ENCODE data around the gene NF2.

The NF2 gene

DNA sequence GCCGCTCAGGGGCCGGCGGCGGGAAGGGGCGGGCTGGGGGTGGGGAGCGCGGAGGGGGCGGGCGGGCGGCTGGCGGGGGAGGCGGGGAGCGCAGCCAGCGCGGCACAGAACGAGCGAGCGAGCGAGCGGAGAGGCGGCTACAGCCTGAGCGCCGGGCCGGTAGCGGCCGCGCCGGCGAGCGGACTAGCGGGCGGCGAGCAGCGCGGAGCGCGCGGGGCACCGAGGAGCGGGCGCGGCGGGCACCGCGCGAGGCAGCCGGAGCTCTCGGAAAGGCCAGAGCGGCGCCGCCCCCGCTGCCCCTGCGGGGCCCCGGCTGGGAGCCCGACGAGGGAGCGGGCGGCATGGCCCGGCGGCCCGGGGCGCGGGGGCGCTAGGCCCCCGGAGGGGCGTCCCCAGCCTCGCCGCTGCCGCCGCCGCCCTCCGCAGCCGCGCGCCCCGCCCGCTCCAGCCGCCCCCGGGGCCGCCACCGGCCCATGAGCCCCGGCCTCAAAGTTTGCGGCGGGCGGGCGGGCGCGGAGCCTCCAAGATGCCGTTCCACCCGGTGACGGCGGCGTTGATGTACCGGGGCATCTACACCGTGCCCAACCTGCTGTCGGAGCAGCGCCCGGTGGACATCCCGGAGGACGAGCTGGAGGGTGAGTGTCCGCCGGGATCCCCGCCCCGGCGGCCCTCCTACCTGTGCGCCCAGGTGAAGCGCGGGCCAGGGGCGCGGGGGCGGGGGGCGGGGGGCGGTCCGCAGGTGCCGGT lies 116.6 kb downstream of the NF2 start, which contains the start of gene CABP7:
CABP7 (plus strand) TSS at position 105 of the 747 bp plus-strand sequence; CDS start at position 527, 422 bp downstream.
- no peak for DNase-seq (ENCODE audit: low read depth in 2 of 2)

DNA sequence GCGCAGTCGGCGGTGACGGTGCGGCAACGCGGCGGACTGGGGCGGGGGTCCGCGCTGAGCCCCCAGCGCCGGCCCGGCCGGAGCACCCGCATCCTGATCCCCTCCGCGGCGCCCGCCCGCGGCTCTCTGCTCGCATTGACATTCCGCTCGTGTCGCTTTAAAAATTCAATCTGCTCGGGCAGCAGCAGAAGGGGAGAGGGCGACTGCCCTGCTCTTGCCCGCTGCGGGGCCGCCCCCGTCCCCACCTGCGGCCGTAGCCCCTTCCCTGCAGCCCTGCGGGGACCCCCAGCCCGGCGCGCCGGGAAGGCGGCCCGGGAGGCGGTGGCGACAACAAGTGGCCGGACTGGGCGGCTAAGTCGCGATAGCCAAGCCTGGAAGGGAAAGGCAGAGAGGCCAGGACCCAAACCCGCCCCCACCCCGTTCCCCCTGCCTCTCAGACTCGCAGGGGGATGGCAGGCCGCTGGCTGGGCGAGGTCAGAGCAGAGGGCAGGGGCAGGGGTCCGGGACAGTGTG lies 117.4 kb downstream of the NF2 start:
- DNase-seq (ENCODE audit: low read depth in 2 of 2) = no peak

DNA sequence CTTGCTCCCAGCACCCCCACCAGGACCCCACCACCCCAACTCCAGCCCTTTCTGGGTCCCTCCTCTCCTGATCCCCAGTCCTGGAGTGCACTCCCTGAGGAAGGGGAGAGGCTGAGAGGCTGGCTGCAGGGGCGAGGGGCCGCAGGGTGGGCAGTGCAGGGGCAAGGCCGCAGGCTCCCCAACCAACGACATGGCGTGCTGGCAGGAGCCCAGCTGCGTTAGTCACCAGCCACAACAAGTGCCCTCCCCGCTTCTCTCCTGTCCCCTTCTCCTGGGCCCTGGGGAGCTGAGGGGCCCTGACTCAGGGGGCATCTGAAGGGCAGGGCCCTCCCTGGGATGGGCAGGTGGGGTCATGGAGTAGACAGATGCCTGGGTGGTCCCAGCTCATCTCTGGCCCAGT lies 118.7 kb downstream of the NF2 start:
- no peak for DNase-seq (ENCODE audit: low read depth in 2 of 2)

DNA sequence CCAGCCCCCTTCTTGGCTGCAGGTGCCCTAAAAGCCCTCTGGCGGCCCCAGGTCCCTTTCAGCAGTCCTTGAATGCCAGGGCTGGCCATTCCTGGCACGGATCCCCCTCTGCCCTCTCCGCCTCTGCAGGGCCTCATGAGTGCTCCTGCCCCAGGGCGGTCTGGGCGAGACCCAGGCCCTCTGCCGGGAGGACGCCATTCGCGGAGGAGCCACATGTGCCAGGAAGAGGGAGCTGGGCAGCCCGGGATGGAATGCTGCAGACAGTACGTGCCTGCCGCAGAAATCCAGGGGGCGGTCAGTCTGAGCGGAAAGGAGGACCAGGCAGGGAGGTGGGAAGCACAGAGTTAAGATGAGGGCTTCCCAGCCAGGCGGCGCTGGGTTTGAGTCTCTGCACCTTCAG lies 119.2 kb downstream of the NF2 start:
- no peak for DNase-seq (ENCODE audit: low read depth in 2 of 2)

DNA sequence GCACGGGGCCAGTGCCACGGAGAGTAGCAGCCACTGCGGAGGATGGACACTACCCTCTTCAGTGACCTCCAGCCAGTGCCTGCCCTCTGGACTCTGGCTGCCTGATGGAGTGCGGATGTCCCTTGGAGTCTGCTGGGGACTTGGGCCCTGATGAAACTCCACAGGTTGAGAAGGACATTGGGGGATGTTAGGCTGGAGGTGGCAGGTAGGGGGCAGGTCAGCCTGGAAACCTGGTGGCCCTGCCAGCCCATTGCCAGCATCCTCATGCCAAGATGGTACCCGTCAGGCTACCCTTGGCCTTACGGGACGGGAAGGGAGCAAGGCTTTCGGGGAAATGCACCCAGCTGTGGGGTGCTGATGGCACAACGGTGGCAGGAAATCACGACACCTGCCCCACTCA lies 120.3 kb downstream of the NF2 start:
- DNase-seq (ENCODE audit: low read depth in 2 of 2) = no peak

DNA sequence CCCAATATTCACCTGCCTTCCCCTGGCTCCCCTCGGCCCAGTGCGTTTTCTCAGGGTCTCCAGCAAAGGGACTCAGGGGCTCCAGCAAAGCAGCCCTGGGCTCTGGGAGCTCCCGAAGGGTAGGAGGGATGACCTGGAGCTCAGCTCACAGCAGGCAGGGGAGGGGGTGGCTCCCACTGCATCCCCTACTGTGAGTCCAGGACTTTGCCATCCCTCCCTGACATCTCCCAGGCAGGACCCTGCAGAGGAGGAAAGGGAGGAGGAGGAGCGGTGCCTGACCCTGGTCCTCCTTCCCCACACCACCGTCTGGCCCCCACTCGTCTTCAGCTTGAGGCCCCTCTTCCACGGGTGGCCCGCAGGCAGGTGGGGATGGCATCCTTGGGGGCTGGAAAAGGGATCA lies 121.4 kb downstream of the NF2 start:
- no peak for DNase-seq (ENCODE audit: low read depth in 2 of 2)

DNA sequence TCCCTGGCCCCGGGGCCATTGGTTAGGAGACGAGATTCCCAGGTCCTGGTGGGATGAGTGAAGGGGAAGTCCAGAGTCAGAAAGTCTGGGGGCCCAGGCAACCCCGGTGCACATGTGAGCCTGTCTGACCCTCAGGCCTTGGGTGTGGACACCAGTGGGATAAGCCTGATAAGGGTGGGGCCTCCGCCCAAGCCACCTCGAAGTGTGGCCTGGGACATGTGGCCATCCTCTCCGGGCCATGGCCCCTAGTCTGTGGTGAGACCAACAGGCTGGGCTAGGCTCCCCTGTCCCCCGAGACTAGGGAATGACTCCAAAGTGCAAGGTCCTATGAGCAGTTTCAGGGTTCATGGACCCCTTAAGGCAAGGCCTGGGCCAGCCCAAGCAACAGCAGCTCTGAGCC lies 122.7 kb downstream of the NF2 start:
- no peak for DNase-seq (ENCODE audit: low read depth in 2 of 2)

DNA sequence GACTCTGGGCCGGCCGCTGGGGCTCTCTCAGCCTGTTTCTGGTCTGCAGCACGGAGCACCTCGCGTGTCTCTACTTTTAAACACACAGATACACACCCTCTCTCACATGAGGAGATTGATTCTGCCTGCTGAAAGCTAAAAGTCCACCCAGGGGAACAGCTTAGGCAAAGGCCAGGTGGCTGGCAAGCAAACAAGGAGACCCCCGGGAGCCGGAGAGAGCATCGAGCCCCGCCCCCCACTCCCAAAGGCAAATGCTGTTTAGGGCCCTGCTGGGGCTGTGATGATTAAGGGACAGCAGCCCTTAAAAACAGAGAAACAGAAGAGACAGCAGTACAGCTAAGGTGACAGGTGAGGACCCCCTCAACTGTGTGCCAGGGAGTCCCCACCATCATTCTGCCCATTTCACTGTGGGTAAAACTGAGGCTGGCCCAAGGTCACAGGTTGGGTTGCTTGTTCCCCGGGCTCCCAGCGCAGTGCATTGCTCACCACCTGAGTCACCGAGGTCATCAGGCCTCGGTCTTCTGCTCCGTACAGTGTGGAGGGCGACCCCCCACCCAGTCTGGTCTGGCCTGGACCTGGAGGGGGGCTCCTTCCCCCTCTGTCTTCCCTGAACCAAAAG lies 123.2 kb downstream of the NF2 start:
- DNase-seq (ENCODE audit: low read depth in 2 of 2) = no peak

DNA sequence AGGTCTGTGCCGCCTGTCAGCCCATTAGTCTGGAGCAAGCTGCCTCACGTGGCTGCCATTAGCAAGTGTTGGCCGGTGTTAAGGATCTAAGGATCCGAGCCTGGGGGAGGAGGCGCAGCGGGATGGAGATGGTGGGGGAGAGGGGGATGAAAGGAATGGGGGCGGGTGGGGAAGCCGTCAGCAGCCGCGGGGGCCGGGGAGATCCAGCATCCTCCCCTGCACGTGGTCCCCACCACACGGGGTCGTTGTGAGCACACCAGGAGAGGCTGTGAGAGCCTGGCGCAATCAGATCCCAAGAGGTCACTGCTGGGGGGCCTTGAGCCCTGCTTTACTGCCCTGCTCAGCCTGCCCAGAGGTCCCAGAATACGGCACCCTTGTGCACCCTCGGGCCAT lies 123.7 kb downstream of the NF2 start:
- no peak for DNase-seq (ENCODE audit: low read depth in 2 of 2)

DNA sequence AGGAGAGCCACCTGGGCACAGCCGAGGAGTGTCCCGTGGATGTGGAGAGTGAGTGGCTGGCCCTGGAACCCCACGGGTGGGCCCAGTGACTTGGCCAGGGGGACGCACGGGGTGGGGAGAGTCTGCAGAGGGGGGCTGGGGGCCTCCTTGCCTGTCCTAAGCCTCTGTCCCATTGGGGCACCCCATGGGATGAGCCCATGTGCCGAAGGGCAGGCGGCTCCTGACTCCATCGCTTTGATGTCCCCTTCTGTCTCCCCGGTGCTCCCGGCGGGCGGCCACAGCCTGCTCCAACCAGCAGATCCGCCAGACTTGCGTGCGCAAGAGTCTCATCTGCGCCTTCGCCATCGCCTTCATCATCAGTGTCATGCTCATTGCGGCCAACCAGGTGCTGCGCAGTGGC lies 125.7 kb downstream of the NF2 start:
- DNase-seq (ENCODE audit: low read depth in 2 of 2) = no peak

DNA sequence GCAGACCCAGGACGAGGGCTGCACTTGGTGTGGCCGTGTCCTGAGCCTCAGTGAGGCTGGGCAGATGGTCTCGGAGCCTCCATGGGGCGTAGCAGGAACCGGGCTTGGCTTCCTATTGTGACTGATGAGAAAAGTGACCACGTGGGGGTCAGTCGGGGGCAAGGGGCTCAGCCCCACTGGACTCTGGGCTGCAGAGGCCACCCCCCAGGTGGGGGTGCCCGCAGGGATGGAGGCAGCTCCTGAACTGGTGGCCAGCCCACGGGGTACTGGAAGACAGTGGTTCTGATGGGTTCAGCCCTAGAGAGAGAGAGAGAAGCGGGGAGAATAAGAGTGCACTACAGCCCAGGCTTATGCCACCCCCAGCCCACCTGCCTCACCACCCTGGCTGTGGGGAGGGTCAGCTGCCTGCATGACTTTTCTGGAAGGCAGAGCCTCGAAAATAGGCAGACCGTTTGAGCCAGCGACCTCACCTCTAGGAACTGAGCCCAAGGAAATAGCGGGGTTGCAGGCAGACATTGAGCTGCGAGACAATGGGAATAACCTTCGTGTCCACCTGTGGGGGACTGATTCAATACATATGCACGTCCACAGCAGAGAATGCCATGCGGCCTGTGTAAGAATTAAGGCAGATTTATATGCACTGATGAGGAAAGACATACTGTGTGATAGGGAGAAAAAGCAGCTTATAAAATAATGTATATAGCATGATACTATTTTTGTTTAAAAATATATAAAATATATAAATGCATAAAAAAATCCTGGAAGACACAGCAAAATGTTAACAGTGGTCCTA lies 127.8 kb downstream of the NF2 start:
- no peak for DNase-seq (ENCODE audit: low read depth in 2 of 2)

DNA sequence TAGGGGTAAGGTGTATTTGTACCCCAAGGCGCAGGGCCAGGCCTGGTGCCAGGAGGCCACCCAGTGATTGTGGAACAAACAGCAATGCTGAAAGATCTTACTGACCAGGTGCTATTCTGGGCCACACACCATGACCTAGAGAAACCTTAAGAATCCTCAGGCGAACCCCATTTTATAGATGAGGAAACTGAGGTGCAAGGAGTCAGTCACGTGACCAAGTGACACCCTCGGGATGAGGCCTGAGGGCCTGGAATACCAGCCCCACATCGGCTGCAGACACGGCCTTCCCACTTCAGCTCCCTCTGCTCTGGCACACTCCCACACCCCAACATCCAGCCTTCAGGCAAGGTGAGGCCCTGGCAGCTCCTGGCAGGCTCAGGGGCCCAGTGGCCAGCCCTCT lies 129.4 kb downstream of the NF2 start:
- no peak for DNase-seq (ENCODE audit: low read depth in 2 of 2)

DNA sequence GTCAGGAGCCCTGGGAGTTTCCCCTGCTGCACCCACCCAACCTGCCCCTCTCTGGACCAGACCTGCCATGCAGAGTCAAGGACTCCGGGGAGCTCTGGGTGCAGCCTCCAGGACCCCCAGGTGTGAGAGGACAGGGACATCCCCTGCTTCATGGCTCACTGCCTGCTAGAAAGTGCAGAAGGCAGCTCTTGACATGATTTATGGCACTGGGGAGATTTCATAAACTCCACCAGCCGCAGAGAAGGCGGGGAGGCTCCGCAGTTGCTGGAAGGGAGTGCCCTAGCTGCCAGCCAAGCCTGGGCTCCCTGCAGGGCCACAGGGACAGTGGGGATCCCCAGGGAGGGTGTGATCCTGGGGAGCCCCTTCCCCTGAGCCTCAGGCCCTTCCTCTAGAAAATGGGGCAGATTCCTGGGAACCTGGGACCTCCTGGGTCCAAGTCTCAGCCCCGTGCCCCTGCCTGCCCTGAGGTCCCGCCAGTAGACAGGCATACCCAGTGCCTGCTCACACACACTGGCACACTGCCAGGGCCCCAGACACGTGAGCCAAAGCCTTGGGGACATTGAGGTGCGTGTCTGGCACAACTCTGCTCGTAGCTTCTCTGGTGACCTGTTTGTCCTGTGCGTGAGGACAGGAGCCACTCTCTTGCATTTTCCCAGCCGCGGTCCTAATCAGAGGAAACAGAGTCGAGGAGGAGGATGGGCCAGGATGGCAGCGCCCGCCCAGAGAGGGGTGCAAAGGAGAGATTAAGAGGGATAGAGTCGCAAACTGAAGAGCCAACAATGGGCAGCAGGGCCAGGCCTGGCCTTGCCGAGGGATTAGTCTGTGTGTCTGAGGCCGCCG lies 130.1 kb downstream of the NF2 start:
- DNase-seq (ENCODE audit: low read depth in 2 of 2) = no peak

DNA sequence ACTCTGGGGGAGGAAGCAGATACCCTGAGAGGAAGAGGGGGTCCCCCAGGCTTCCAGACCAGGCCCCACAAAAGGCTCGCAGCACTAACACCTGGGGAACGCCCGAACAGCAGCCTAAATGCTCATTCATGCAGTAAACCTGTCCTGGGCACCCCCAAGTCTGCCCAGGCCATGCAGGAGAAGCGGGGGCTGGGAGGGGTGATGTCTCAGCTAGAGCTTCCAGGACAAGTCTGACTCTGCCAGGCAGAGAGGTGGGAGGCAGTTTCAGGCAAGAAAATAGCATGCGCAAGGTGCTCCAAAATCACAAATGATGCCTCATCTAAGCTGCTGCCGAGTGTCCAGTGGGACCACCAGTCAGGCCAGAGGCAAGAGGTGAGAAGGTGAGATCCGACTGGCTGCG lies 131.0 kb downstream of the NF2 start:
- DNase-seq (ENCODE audit: low read depth in 2 of 2) = no peak

DNA sequence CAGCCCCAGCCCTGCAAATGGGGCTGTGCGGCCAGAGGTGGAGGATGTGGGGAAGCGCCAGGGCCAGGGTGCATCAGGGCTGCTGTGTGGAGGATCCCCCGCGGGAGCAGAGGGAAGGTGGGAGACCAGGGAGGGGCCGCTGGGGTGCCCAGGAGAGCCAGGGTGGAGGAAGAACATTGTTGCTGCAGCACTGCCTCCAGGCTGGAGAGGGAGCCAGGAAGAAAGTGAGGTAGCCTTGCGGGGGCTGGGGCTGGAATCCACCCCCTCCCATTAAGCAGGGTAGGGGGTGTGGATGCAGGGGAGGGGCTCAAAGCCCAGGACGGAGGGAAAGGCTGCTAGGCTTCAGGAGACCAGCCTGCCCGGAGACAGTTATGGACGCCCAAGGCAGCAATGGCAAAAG lies 131.4 kb downstream of the NF2 start:
- DNase-seq (ENCODE audit: low read depth in 2 of 2) = no peak

DNA sequence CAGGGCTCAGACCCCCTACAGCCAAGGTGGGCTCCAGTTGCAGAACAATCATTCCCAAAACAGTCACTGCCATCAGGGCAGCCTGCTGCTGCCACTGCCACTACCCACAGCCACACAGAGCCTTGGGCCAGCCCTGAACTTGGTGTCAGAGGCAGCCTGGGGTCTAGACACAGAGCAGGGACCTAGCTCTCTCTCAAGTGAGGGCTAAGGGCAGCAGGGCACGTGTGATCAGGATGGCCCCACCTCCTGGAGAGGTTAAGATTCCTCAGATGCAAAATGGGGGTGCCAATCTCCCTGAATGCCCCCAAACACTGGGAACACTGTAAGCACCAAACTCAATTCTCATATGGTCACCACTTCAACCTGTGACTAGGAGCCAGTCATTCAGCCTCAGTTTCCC lies 132.0 kb downstream of the NF2 start:
- no peak for DNase-seq (ENCODE audit: low read depth in 2 of 2)

DNA sequence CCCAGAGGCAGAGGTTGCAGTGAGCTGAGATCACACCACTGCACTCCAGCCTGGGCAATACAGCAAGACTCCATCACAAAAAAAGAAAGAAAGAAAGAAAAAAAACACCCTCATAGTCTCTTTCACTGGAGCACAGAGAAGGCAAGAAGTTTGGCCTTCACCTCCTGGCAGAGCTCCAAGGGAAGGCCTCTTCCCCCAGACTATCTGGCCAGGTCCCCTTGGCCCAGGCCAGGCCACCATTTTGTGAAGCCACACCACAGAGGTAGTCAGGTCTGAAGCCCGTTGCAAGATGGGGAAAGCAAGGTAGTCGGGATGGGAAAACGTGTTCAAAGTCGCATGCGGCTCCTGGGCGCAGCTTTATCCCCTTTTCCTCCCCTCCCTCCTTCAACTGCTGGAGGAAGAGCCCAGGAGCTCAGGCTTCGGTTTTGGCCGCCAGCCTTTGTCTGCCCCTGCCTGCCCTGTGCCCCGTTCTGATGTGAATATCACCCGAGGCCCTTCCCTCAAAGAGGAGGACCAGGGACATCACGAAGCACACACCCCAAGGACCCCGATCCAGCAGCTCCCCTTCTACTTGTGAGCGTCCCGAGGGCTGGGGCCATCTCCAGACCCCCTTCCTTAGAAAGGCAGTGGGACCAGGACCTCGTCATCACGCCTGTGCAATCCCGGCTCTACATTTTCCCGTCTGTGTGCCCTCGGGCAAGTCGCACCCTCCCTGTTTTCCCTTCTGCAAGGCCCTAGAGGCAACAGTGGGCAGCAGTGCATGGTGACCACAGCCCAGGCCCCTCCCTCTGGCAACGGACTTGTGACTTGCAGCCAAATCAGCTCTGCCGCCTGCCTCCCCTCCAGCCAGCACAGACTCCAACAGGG lies 134.1 kb downstream of the NF2 start:
- DNase-seq (ENCODE audit: low read depth in 2 of 2) = no peak

DNA sequence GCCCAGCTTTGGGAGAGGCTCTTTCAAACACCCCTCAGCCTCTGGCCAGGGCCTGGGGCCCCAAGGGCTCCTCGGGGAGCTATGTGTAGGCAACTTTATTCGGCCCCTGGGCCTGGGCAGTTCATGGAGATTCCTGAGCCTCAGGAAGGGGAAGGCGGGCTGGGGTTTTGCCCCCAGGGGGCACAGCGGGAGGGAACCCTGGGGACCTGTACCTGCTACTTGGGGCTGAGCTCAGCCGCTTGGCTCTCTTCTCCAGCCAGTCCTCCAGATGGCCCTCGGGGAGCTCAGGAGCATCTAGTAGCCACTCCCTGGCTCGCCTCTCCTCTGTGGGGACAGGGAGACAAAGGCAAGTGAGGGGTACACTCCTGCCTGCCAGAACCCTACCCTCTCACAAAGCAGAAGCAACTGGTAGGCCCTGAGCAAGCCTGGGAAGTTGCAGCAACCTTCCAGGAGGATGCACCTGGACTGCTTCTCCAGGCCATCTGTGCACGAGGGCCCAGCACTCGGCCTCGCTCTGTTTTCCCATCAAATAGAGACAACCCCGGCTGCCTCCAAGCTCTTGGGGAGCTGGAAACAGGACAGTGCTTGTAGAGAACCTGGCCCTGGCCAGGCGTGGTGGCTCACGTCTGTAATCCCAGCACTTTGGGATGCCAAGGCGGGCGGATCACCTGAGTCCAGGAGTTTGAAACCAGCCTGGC lies 134.8 kb downstream of the NF2 start:
- DNase-seq (ENCODE audit: low read depth in 2 of 2) = no peak

DNA sequence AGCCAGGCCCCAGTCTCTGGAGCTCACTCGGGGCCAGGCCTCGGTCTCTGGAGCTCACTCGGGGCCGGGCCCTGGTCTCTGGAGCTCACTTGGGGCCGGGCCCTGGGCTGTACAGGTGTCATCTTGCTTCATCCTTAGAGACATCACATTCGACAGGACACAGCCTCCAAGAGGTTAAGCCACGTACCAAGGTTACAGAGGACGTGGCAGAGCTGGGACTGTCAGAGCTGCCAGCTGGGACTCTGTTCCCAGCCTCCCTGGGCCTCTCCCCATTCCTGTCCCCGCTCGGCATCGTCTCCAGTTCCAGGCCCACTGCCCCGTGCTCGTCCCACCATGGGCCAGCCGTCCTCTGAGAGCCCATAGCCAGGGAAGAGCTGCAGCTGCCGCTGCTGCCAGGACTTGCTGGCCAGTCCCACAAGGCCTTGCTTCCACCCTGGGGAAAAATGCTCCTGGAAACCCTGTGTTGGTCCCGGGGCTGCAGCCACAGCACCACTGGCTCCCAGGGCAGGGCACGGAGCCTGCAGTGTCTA lies 136.0 kb downstream of the NF2 start:
- no peak for DNase-seq (ENCODE audit: low read depth in 2 of 2)

DNA sequence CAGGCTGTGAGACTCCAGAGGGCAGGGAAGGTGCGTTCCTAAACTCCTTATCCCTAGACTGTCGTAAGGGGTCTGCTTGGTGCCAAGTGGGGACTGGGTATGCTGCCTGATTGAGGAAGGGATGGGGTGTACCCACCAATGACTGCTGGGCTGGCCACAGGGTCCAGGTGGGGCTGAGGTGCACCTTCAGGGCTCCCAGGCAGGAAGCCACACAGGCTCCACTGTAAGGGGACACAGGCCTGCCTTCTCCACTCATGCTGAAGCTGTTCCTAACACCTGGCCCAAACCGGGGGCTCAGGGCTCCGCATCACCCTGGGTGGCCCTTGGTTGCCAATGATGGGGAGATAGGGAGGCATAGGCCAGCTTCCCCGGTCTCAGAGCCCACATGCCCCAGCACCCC lies 136.8 kb downstream of the NF2 start:
- DNase-seq (ENCODE audit: low read depth in 2 of 2) = no peak
